GM12878 (cell line): ENCODE measurements around the gene STXBP5. TPM values are rescaled to one million over a fixed set of nuclear protein-coding genes. Genes with fewer than 3 reads are reported as not detected.

Source experiments
- ATAC-seq: fragments of 200-7000 bp; cut with Tn5 transposase; 3 replicates; pipeline ENCODE4 v1.9.1; 2020; ENCODE audit warnings: mild to moderate bottlenecking, moderate library complexity
- BruUV-seq: library from RNA; stranded (reverse); fragments of 400-500 nt; replicated peaks from 2 replicates; lab custom pipeline; 2021; lab: Mats Ljungman, UMichigan
- CTCF ChIA-PET: fragments of 300-600 bp; sonication (Branson Sonifier 250); formaldehyde crosslinking; extraction: SDS; loops from one replicate; lab custom pipeline; 2021; ENCODE audit warnings: inconsistent platforms; lab: Yijun Ruan, JAX
- POLR2A ChIA-PET: fragments of 350-600 bp; formaldehyde crosslinking; extraction: SDS; loops from one replicate; lab custom pipeline; 2021; ENCODE audit warnings: inconsistent platforms; lab: Charles Lee
- RAD21 ChIA-PET: fragments of 300-600 bp; sonication (Branson Sonifier 250); formaldehyde crosslinking; loops from one replicate; lab custom pipeline; 2023; ENCODE audit warnings: antibody characterized with exemption; ENCODE audit not compliant: unreplicated experiment; lab: Charles Lee
- SMC1A ChIA-PET: fragments of 300-600 bp; sonication (Branson Sonifier 250); formaldehyde crosslinking; loops from one replicate; lab custom pipeline; 2023; ENCODE audit not compliant: unreplicated experiment, uncharacterized antibody; lab: Charles Lee
- DNase-seq: peaks from one replicate; pipeline ENCODE4 v3.0.0-alpha.2; 2011; ENCODE audit warnings: low read depth, low spot score
- FAIRE-seq: peaks from 3 replicates; lab custom pipeline; 2011; peaks lifted over from hg19 to GRCh38; lab: Jason Lieb, UNC
- H2AFZ ChIP-seq: 2 replicates; pipeline ENCODE4 v1.6.0; 2011; ENCODE audit warnings: low read depth, low read length, control low read depth; ENCODE audit not compliant: control insufficient read depth
- H3K27ac ChIP-seq: 2 replicates; pipeline ENCODE4 v1.5.1; 2011; ENCODE audit warnings: control low read depth; ENCODE audit not compliant: control insufficient read depth, insufficient read depth
- H3K27me3 ChIP-seq, 2 experiments: replicated peaks in 1 of 2; 2 replicates each; pipeline versions ENCODE4 v1.6.0 to v1.6.1; 2011; ENCODE audit warnings: low read length in 1 of 2; ENCODE audit not compliant: control insufficient read depth in 2 of 2, insufficient read depth in 2 of 2
- H3K36me3 ChIP-seq, 2 experiments: 2 replicates each; pipeline ENCODE4 v1.5.1; 2011; ENCODE audit warnings: low read length in 1 of 2; ENCODE audit not compliant: control insufficient read depth in 2 of 2, insufficient read depth in 2 of 2
- H3K4me1 ChIP-seq: 2 replicates; pipeline ENCODE4 v1.6.1; 2011; ENCODE audit warnings: mild to moderate bottlenecking, low read length, moderate library complexity, mixed read lengths; ENCODE audit not compliant: control insufficient read depth, insufficient read depth
- H3K4me2 ChIP-seq: 2 replicates; pipeline ENCODE4 v1.6.0; 2011; ENCODE audit warnings: control low read depth; ENCODE audit not compliant: control insufficient read depth, insufficient read depth
- H3K4me3 ChIP-seq: fragments of 200-600 bp; sonication (generic); 2 replicates; pipeline ENCODE4 v1.5.1; 2016
- H3K79me2 ChIP-seq: 2 replicates; pipeline ENCODE4 v1.6.0; 2011; ENCODE audit warnings: low read length; ENCODE audit not compliant: control insufficient read depth, insufficient read depth
- H3K9ac ChIP-seq: 2 replicates; pipeline ENCODE4 v1.8.0; 2011; ENCODE audit warnings: low read length, control low read depth, mixed read lengths; ENCODE audit not compliant: control insufficient read depth, insufficient read depth
- H3K9me3 ChIP-seq: replicated peaks from 3 replicates; pipeline ENCODE4 v1.5.1; 2011; ENCODE audit warnings: mild to moderate bottlenecking, low read length; ENCODE audit not compliant: control insufficient read depth, insufficient read depth
- H4K20me1 ChIP-seq: 2 replicates; pipeline ENCODE4 v1.6.0; 2011; ENCODE audit not compliant: control insufficient read depth, insufficient read depth
- ATF7 ChIP-seq: fragments of 450-650 bp; IDR thresholded peaks from 2 replicates; pipeline ENCODE4 v1.6.1; 2016; ENCODE audit warnings: low read depth, mild to moderate bottlenecking
- BMI1 ChIP-seq: fragments of 450-650 bp; IDR thresholded peaks from 2 replicates; pipeline ENCODE4 v1.6.1; 2016; ENCODE audit warnings: mild to moderate bottlenecking, moderate library complexity, borderline replicate concordance
- CBFB ChIP-seq: IDR thresholded peaks from 2 replicates; pipeline ENCODE4 v1.6.1; 2016; ENCODE audit warnings: antibody characterized with exemption, low read depth
- CBX5 ChIP-seq: sonication (generic); IDR thresholded peaks from 2 replicates; pipeline ENCODE4 v1.6.1; 2016; ENCODE audit warnings: low read depth, moderate library complexity, mild to moderate bottlenecking, inconsistent platforms
- FOS ChIP-seq: IDR thresholded peaks from 3 replicates; pipeline ENCODE4 v1.6.1; 2011; ENCODE audit warnings: borderline replicate concordance; ENCODE audit not compliant: insufficient read length; ENCODE audit errors: extremely low read depth
- FOXM1 ChIP-seq: IDR thresholded peaks from 2 replicates; pipeline ENCODE4 v1.6.1; 2012; ENCODE audit warnings: low read depth, mild to moderate bottlenecking, inconsistent platforms, low read length, moderate library complexity
- IRF5 ChIP-seq: fragments of 450-650 bp; IDR thresholded peaks from 2 replicates; pipeline ENCODE4 v1.6.1; 2017; ENCODE audit warnings: borderline replicate concordance
- JUND ChIP-seq: IDR thresholded peaks from 2 replicates; pipeline ENCODE4 v1.6.1; 2012; ENCODE audit warnings: low read depth, mild to moderate bottlenecking, low read length, improper control_type of control experiment, moderate library complexity
- MEF2B ChIP-seq: fragments of 450-650 bp; IDR thresholded peaks from 2 replicates; pipeline ENCODE4 v1.6.1; 2018; ENCODE audit warnings: mild to moderate bottlenecking, moderate library complexity; ENCODE audit not compliant: partially characterized antibody, poor library complexity, severe bottlenecking
- MTA2 ChIP-seq: fragments of 450-650 bp; IDR thresholded peaks from 2 replicates; pipeline ENCODE4 v1.6.1; 2016; ENCODE audit warnings: low read depth, mild to moderate bottlenecking, moderate library complexity
- MXI1 ChIP-seq: fragments of 150-350 bp; IDR thresholded peaks from 2 replicates; pipeline ENCODE4 v1.6.1; 2011; ENCODE audit warnings: low read depth, mild to moderate bottlenecking, inconsistent platforms, low read length, improper control_type of control experiment
- NFYB ChIP-seq: IDR thresholded peaks from 2 replicates; pipeline ENCODE4 v1.6.1; 2011; ENCODE audit warnings: low read depth, mild to moderate bottlenecking, low read length, improper control_type of control experiment, moderate library complexity; ENCODE audit not compliant: insufficient read depth
- RBBP5 ChIP-seq: fragments of 200-600 bp; sonication (generic); conservative IDR thresholded peaks from 2 replicates; pipeline ENCODE4 v1.6.1; 2016
- WGBS: methylation state at CpG from one replicate; pipeline ENCODE4 v1.1.6; 2016; ENCODE audit warnings: low lambda C conversion rate; ENCODE audit not compliant: insufficient replicate concordance, insufficient coverage; ENCODE audit errors: missing lambda C conversion rate; 5-methylcytosine and 5-hydroxymethylcytosine counted together
- in situ Hi-C: fragments of 300-500 bp; cut with MboI; formaldehyde crosslinking; loops from 9 replicates; pipeline ENCODE4 v1.14.3; 2018; ENCODE audit warnings: mixed read lengths
- intact Hi-C: fragments of 100-400 bp; cut with micrococcal nuclease; formaldehyde crosslinking; loops from one replicate; pipeline ENCODE4 v1.14.2; 2022; ENCODE audit not compliant: unreplicated experiment
- polyA plus RNA-seq, 11 experiments: library from polyadenylated mRNA; depleted of rRNA in 4 of 11; unstranded in 6 of 11; stranded (reverse) in 5 of 11; fragments of >200 nt; fragmentation: Nextera tagmentation in 4 of 11; fragmentation: Illumina TruSeq in 1 of 11; extraction: Ambion mirVana in 4 of 11; extraction: Trizol in 1 of 11; gene quantifications; 1 replicate in 1 of 11; 2 replicates in 10 of 11; pipeline versions ENCODE4 v1.2.1 to v1.2.3, GENCODE V29; 2011 to 2016; ENCODE audit warnings: inconsistent platforms in 2 of 11, missing spikeins in 2 of 11, low read depth in 1 of 11
- total RNA-seq, 4 experiments: library from RNA; depleted of rRNA in 3 of 4; stranded (reverse); fragments of >200 nt in 3 of 4; fragmentation: Illumina TruSeq in 1 of 4; extraction: Trizol in 1 of 4; gene quantifications; 2 replicates each; pipeline versions ENCODE4 v1.2.1 to v1.2.3, GENCODE V29; 2013 to 2021

The STXBP5 gene
- total and polyA plus RNA-seq, 10 of the 15 experiments (the other 5 are each of a cell fraction or from before 2014, with no cell fraction given), result 1.4 to 13.2 (median 8.4) TPM

DNA sequence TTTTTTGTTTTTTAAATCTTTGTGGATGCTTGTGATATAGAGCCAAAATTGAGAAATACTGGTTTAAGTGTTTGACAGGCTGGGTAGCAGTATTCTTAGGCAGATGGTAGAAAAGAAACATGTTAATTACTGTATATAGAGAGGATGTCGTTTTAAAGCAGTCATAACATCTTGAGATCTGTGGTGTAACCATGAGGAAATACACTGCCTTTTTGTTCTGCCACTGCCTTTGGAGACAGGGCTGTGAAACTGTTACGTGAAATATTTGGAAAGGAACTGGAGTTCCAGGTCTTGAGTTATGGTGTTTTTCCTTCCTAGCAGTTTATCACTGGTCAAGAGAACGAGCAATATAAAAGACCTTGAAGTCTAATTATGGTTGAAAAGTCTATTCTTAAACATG lies 19.5 kb downstream of the STXBP5 start:
- ChIA-PET POLR2A (no interaction called here), RAD21 (no interaction called here), CTCF (no interaction called here), SMC1A (no interaction called here)
- Histone ChIP-seq H3K27ac (no peak overlapping the region), H3K79me2 (no peaks in the 10 kb centered on the region), H3K4me2 (no peak overlapping the region), H4K20me1 (no peaks in the 10 kb centered on the region), H3K9me3 (no peaks in the 10 kb centered on the region), H3K27me3 (no peaks in the 10 kb centered on the region), H3K36me3 (no peaks in the 10 kb centered on the region), H3K4me3 (no peak overlapping the region), H3K9ac (no peak overlapping the region), H3K4me1 (peaks cover 3% of the 10 kb centered on the region), H2AFZ (no peak overlapping the region)
- BruUV-seq, result no TSS peak
- WGBS, result 95% methylated on average over 3 of the region's 3 CpGs
- in situ Hi-C loops (no loop called here), intact Hi-C loops (no loop called here)
- FAIRE-seq (no peak), ATAC-seq (no peak), DNase-seq (no peak)
- TF ChIP-seq JUND, result no peak
- no peak for TF ChIP-seq IRF5
- no peak for TF ChIP-seq BMI1
- no peak for TF ChIP-seq ATF7
- TF ChIP-seq CBFB, result no peak
- TF ChIP-seq MXI1, result no peak
- no peak for TF ChIP-seq NFYB
- no peak for TF ChIP-seq FOS
- TF ChIP-seq CBX5, result no peak
- no peak for TF ChIP-seq MTA2
- no peak for TF ChIP-seq RBBP5
- no peak for TF ChIP-seq MEF2B
- no peak for TF ChIP-seq FOXM1
